ENCODE results near the gene MT1HL1. TPM values are rescaled to one million over a fixed set of nuclear protein-coding genes. Genes with fewer than 3 reads are reported as not detected.
"Not testable (repeated sequence)": the region's sequence is repeated elsewhere in the genome, so short reads cannot be mapped to it uniquely, and the experiment has no call there.

MT1HL1 gene
- total and polyA plus RNA-seq, 12 donors = not detected

- H3K4me1 ChIP-seq (replicated peaks in 1 of 2) = no peaks in the 10 kb centered on the region
- no peaks in the 10 kb centered on the region for H3K9me3 ChIP-seq (replicated peaks in 1 of 3)
- no peak for DNase-seq
- no peaks in the 10 kb centered on the region for H3K27me3 ChIP-seq
- H3K27ac ChIP-seq = no peak overlapping the region
- H3K36me3 ChIP-seq (replicated peaks in 1 of 2) = no peaks in the 10 kb centered on the region
- WGBS, 4 donors = 82 to 91% (median 87%) methylated on average over 6 of the region's 6 CpGs
- H3K4me3 ChIP-seq = no peak overlapping the region
- intact Hi-C loops (cut with DNase I) = no loop called here
- TF ChIP-seq CTCF (IDR thresholded peaks at IDR 0.05) = no peak
- no peak for TF ChIP-seq POLR2A (IDR thresholded peaks at IDR 0.05)
Observed at GRCh38 chr1:236980673-236981072, 23.6 kb downstream of the MT1HL1 start.

DNA sequence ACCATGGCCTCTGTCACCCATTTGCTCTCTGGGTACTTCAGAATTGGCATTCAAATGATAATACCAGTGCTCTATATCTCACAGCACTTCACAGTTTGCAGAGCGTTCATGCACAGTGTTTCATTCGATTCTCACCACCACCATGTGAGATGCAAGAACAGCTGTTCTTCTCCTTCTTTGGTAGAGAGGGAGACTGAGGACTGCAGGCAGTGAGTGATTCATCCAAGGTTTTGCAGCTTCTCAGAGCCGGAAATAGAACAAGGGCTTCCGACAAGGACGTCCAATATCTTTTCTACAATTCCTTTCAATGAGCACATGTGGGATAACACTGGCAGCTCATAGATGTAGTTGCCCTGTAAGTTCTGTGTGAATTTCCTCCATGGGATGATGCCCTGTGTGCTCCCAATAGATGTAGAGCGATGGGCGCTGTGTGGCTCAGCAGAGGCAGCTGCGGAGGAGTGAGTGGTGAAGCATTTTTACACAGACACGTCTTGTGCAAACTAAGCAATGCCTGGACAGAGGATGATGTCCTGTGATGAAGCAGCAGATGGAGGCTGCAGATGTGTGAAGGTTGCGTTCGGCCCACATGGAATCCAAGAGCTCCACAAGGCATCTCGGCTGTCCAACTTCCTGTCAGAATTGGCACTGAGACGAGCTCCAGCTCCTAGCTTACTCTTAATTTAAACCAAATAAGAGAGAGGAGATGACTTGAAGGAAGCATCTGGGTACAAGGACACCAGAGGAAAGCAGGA lies 24.9 kb downstream of the MT1HL1 start:
- no peak overlapping the region for H3K4me3 ChIP-seq
- H3K36me3 ChIP-seq (replicated peaks in 1 of 2) = no peaks in the 10 kb centered on the region
- DNase-seq = no peak
- intact Hi-C loops (cut with DNase I) = no loop called here
- WGBS, 4 donors = 72 to 85% (median 75%) methylated on average over 13 of the region's 13 CpGs
- no peaks in the 10 kb centered on the region for H3K4me1 ChIP-seq (replicated peaks in 1 of 2)
- no peaks in the 10 kb centered on the region for H3K9me3 ChIP-seq (replicated peaks in 1 of 3)
- H3K27ac ChIP-seq = no peak overlapping the region
- TF ChIP-seq POLR2A (IDR thresholded peaks at IDR 0.05) (no peak), CTCF (IDR thresholded peaks at IDR 0.05) (no peak)
- H3K27me3 ChIP-seq = no peaks in the 10 kb centered on the region

GRCh38 chr1:236978740-236979139 lies 25.5 kb downstream of the MT1HL1 start:
- Histone ChIP-seq H3K36me3 (replicated peaks in 1 of 2) (no peaks in the 10 kb centered on the region), H3K27ac (no peak overlapping the region), H3K9me3 (replicated peaks in 1 of 3) (no peaks in the 10 kb centered on the region), H3K27me3 (no peaks in the 10 kb centered on the region), H3K4me3 (no peak overlapping the region), H3K4me1 (replicated peaks in 1 of 2) (no peaks in the 10 kb centered on the region)
- WGBS, 4 donors = 68 to 84% (median 79%) methylated on average over 14 of the region's 14 CpGs
- DNase-seq = no peak
- intact Hi-C loops (cut with DNase I) = no loop called here
- TF ChIP-seq POLR2A (IDR thresholded peaks at IDR 0.05) = no peak
- TF ChIP-seq CTCF (IDR thresholded peaks at IDR 0.05) = no peak

- no peak for DNase-seq
- Histone ChIP-seq H3K27ac (no peak overlapping the region), H3K36me3 (replicated peaks in 1 of 2) (no peaks in the 10 kb centered on the region), H3K9me3 (replicated peaks in 1 of 3) (no peaks in the 10 kb centered on the region), H3K4me1 (replicated peaks in 1 of 2) (no peaks in the 10 kb centered on the region), H3K4me3 (no peak overlapping the region), H3K27me3 (no peaks in the 10 kb centered on the region)
- intact Hi-C loops (cut with DNase I) = no loop called here
- TF ChIP-seq POLR2A (IDR thresholded peaks at IDR 0.05) (no peak), CTCF (IDR thresholded peaks at IDR 0.05) (no peak)
- 77 to 89% (median 78%) methylated on average over 6 of the region's 6 CpGs for WGBS, 4 donors
Observed at GRCh38 chr1:236975461-236975860, 28.8 kb downstream of the MT1HL1 start.

GRCh38 chr1:236974025-236974424 lies 30.2 kb downstream of the MT1HL1 start:
- WGBS, 4 donors = 70 to 91% (median 83%) methylated on average over 5 of the region's 5 CpGs

More at GRCh38 chr1:236974025-236974424, 30.2 kb downstream of the MT1HL1 start:
- H3K36me3 ChIP-seq (replicated peaks in 1 of 2); H3K4me3 ChIP-seq; H3K27ac ChIP-seq; H3K9me3 ChIP-seq (replicated peaks in 1 of 3); H3K4me1 ChIP-seq (replicated peaks in 1 of 2); DNase-seq; H3K27me3 ChIP-seq; intact Hi-C loops (cut with DNase I): not testable (repeated sequence)

All from adrenal gland (tissue), 12 donors.